Measurements from ENCODE around the gene ARL5A.

- TF ChIP-seq CTCF (IDR thresholded peaks at IDR 0.05; ENCODE audit: insufficient read depth, low read length) = no peak
- TF ChIP-seq POLR2AphosphoS5 (IDR thresholded peaks at IDR 0.05; ENCODE audit: low read depth) = no peak
Observed at GRCh38 chr2:151810489-151810888, 17.7 kb downstream of the ARL5A start.

All from HL-60 (cell line).